OCI-LY7 (cell line): ENCODE data around the gene CRTAP. TPM values are rescaled to one million over a fixed set of nuclear protein-coding genes. Genes with fewer than 3 reads are reported as not detected.
"Not testable (repeated sequence)": the region's sequence is repeated elsewhere in the genome, so short reads cannot be mapped to it uniquely, and the experiment has no call there.

Source experiments
- BruUV-seq: library from RNA; stranded (reverse); fragments of 400-500 nt; replicated peaks from 2 replicates; lab custom pipeline; 2021; lab: Mats Ljungman, UMichigan
- CTCF ChIA-PET: fragments of 300-600 bp; sonication (Branson Sonifier 250); formaldehyde crosslinking; loops from one replicate; lab custom pipeline; 2022; ENCODE audit warnings: antibody characterized with exemption; ENCODE audit not compliant: unreplicated experiment; lab: Charles Lee
- POLR2A ChIA-PET: fragments of 300-600 bp; sonication (Branson Sonifier 250); formaldehyde crosslinking; loops from one replicate; lab custom pipeline; 2022; ENCODE audit warnings: antibody characterized with exemption; lab: Charles Lee
- DNase-seq: peaks from one replicate; pipeline ENCODE4 v3.0.0-alpha.2; 2015; ENCODE audit warnings: low spot score
- H2AFZ ChIP-seq: fragments of 200-600 bp; sonication (generic), shearing (Covaris generic); 2 replicates; pipeline ENCODE4 v1.6.1; 2014; ENCODE audit warnings: mild to moderate bottlenecking, antibody characterized with exemption, low read length, moderate library complexity
- H3K27ac ChIP-seq: fragments of 200-600 bp; sonication (generic); 2 replicates; pipeline ENCODE4 v1.5.1; 2014; ENCODE audit warnings: mixed run types, low read depth, mild to moderate bottlenecking, moderate library complexity, low read length, inconsistent platforms; ENCODE audit not compliant: poor library complexity, severe bottlenecking
- H3K36me3 ChIP-seq: fragments of 200-600 bp; sonication (generic); 2 replicates; pipeline ENCODE4 v1.6.1; 2014; ENCODE audit warnings: mild to moderate bottlenecking, antibody characterized with exemption, low read length, moderate library complexity, mixed read lengths; ENCODE audit not compliant: insufficient read depth
- H3K4me1 ChIP-seq: fragments of 200-600 bp; sonication (generic); 2 replicates; pipeline ENCODE4 v1.5.1; 2014; ENCODE audit warnings: mild to moderate bottlenecking, low read length; ENCODE audit not compliant: insufficient read depth, poor library complexity, severe bottlenecking
- H3K4me2 ChIP-seq: fragments of 200-600 bp; sonication (generic); 2 replicates; pipeline ENCODE4 v1.6.1; 2014; ENCODE audit warnings: mild to moderate bottlenecking, low read length
- H3K4me3 ChIP-seq: fragments of 200-600 bp; sonication (generic); 2 replicates; pipeline ENCODE4 v1.5.1; 2014; ENCODE audit warnings: mild to moderate bottlenecking, low read depth, low read length; ENCODE audit not compliant: poor library complexity, severe bottlenecking
- H3K79me2 ChIP-seq: fragments of 200-600 bp; sonication (generic); 2 replicates; pipeline ENCODE4 v1.6.1; 2016; ENCODE audit warnings: low read depth, mild to moderate bottlenecking, low read length, moderate library complexity, mixed read lengths; ENCODE audit not compliant: insufficient read depth
- H3K9me2 ChIP-seq: fragments of 200-600 bp; sonication (generic); 2 replicates; pipeline ENCODE4 v1.6.1; 2016; ENCODE audit warnings: mild to moderate bottlenecking, low read length, mixed read lengths; ENCODE audit not compliant: insufficient read depth
- H3K9me3 ChIP-seq: fragments of 200-600 bp; sonication (generic); 2 replicates; pipeline ENCODE4 v1.6.1; 2014; ENCODE audit warnings: mild to moderate bottlenecking, mixed run types, low read length, mixed read lengths
- H4K20me1 ChIP-seq: fragments of 200-600 bp; sonication (generic); 2 replicates; pipeline ENCODE4 v1.6.1; 2014; ENCODE audit warnings: mild to moderate bottlenecking, antibody characterized with exemption, low read length, moderate library complexity, mixed read lengths; ENCODE audit not compliant: insufficient read depth
- EZH2phosphoT487 ChIP-seq: fragments of 200-600 bp; sonication (generic); IDR thresholded peaks from 2 replicates; pipeline ENCODE4 v1.6.1; 2018; ENCODE audit warnings: low read depth, borderline replicate concordance, mild to moderate bottlenecking, mixed run types, antibody characterized with exemption, low read length, moderate library complexity, mixed read lengths
- intact Hi-C: fragments of 100-400 bp; cut with micrococcal nuclease; formaldehyde crosslinking; loops from one replicate; pipeline ENCODE4 v1.10.0; 2022; ENCODE audit not compliant: unreplicated experiment
- total RNA-seq, 2 experiments: library from RNA; depleted of rRNA in 1 of 2; stranded (reverse); fragments of >200 nt in 1 of 2; shearing (Covaris generic) in 1 of 2; gene quantifications; 2 replicates each; pipeline ENCODE4 v1.2.3, GENCODE V29; 2014 to 2022
- TF ChIP-seq, protein P1 (sequence below): fragments of 200-600 bp; sonication (generic); conservative IDR thresholded peaks from 2 replicates; pipeline ENCODE4 v1.5.1; 2014; ENCODE audit warnings: mild to moderate bottlenecking, antibody characterized with exemption, low read length, moderate library complexity, mixed read lengths

The CRTAP gene
- total RNA-seq, 2 experiments from 2014 or later: 19.2 to 53.7 TPM

DNA sequence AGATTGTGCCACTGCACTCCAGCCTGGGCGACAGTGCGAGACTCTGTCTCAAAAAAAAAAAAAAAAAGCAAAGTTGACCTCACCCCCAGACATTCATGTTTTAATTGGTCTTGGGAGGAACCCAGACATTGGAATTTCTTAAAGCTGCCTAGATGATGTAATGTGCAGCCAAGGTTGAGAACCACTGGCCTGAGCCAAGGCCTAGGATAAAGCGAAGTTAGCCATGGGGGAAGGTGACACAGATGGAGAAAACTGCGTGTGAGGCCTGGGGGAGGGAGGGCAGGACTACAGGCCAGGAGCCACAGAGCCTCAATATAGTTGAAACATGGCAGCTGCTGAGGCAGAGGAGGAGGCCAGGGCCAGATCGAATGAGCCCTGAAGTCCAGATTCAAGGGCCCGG, 37.8 kb upstream of the CRTAP start:
- no peaks in the 10 kb centered on the region for H3K79me2 ChIP-seq
- POLR2A ChIA-PET: interaction anchor here (0.7 kb wide), 3 partner anchors 14 to 57 kb away, joined by 3 to 4 read pairs (median 4); no protein-coding TSS in a partner anchor
- intact Hi-C loops: loop anchor here (10.0 kb wide), 1 partner anchor 341 kb away; no protein-coding TSS in a partner anchor

DNA sequence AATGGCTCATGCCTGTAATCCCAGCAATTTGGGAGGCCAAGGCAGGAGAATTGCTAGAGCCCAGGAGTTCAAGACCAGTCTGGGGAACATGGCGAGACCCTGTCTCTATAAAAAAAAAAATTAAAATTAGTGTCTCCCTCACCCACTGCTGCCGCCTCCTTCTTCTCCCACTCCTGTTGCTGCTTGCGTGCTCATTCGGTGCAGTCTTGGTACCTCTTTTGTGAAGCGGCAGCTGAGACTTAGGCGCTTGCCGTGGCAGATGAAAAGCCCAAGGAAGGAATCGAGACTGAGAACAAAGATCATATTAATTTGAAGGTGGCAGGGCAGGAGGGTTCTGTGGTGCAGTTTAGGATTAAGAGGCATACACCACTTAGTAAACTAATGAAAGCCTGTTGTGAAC, 36.9 kb upstream of the CRTAP start:
- Histone ChIP-seq H3K9me2 (no peaks in the 10 kb centered on the region), H4K20me1 (no peaks in the 10 kb centered on the region), H3K4me3 (no peak overlapping the region), H3K4me1 (no peaks in the 10 kb centered on the region), H2AFZ (no peak overlapping the region), H3K36me3 (no peaks in the 10 kb centered on the region), H3K79me2 (no peaks in the 10 kb centered on the region), H3K27ac (no peak overlapping the region), H3K9me3 (no peaks in the 10 kb centered on the region), H3K4me2 (no peak overlapping the region)
- BruUV-seq: no TSS peak
- intact Hi-C loops: loop anchor here (10.0 kb wide), 1 partner anchor 342 kb away; no protein-coding TSS in a partner anchor
- ChIA-PET POLR2A (no interaction called here), CTCF (no interaction called here)
- no peak for DNase-seq
- TF ChIP-seq, protein P1, sequence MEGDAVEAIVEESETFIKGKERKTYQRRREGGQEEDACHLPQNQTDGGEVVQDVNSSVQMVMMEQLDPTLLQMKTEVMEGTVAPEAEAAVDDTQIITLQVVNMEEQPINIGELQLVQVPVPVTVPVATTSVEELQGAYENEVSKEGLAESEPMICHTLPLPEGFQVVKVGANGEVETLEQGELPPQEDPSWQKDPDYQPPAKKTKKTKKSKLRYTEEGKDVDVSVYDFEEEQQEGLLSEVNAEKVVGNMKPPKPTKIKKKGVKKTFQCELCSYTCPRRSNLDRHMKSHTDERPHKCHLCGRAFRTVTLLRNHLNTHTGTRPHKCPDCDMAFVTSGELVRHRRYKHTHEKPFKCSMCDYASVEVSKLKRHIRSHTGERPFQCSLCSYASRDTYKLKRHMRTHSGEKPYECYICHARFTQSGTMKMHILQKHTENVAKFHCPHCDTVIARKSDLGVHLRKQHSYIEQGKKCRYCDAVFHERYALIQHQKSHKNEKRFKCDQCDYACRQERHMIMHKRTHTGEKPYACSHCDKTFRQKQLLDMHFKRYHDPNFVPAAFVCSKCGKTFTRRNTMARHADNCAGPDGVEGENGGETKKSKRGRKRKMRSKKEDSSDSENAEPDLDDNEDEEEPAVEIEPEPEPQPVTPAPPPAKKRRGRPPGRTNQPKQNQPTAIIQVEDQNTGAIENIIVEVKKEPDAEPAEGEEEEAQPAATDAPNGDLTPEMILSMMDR: no peak
- no peak for TF ChIP-seq EZH2phosphoT487

More for the DNA sequence above, 37.8 kb upstream of the CRTAP start:
- no peak overlapping the region for H3K27ac ChIP-seq
- no peak for DNase-seq
- H3K4me1 ChIP-seq: no peaks in the 10 kb centered on the region
- no peak overlapping the region for H2AFZ ChIP-seq
- CTCF ChIA-PET: no interaction called here
- H3K36me3 ChIP-seq: no peaks in the 10 kb centered on the region
- H4K20me1 ChIP-seq: no peaks in the 10 kb centered on the region
- no TSS peak for BruUV-seq
- H3K9me3 ChIP-seq: no peaks in the 10 kb centered on the region
- no peak overlapping the region for H3K4me2 ChIP-seq
- H3K4me3 ChIP-seq: no peak overlapping the region
- no peaks in the 10 kb centered on the region for H3K9me2 ChIP-seq
- TF ChIP-seq, protein P1: no peak
- TF ChIP-seq EZH2phosphoT487: no peak

DNA sequence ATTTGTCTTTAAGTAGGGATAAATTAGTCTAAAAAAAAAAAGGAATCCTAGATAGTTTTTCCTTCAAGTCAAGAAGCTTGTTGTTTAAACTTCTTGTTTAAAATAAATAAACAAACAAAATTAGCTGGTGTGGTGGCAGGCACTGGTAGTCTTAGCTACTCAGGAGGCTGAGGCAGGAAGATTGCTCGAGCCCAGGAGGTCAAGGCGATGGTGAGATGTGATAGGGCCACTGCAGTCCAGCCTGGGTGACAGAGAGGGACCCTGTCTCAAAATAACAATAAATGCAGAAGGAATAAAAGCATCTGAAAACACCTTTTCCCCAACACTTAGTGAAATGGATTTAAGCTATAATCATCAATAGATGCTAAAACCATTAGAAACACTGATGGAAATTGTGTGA, 35.8 kb upstream of the CRTAP start:
- no peaks in the 10 kb centered on the region for H3K9me3 ChIP-seq
- no peak overlapping the region for H3K4me3 ChIP-seq
- POLR2A ChIA-PET: interaction anchor here (0.6 to 1.2 kb wide), 3 partner anchors 9 to 292 kb away, joined by 3 to 4 read pairs (median 3); no protein-coding TSS in a partner anchor
- H3K4me1 ChIP-seq: no peaks in the 10 kb centered on the region
- no peak overlapping the region for H3K27ac ChIP-seq
- no peaks in the 10 kb centered on the region for H3K79me2 ChIP-seq
- no peak for DNase-seq
- no peaks in the 10 kb centered on the region for H4K20me1 ChIP-seq
- CTCF ChIA-PET: no interaction called here
- TF ChIP-seq, protein P1: no peak
- TF ChIP-seq EZH2phosphoT487: no peak
- H3K9me2 ChIP-seq: no peaks in the 10 kb centered on the region
- H3K36me3 ChIP-seq: no peaks in the 10 kb centered on the region
- BruUV-seq: no TSS peak
- intact Hi-C loops: loop anchor here (10.0 kb wide), 1 partner anchor 343 kb away; no protein-coding TSS in a partner anchor
- no peak overlapping the region for H3K4me2 ChIP-seq
- H2AFZ ChIP-seq: no peak overlapping the region

DNA sequence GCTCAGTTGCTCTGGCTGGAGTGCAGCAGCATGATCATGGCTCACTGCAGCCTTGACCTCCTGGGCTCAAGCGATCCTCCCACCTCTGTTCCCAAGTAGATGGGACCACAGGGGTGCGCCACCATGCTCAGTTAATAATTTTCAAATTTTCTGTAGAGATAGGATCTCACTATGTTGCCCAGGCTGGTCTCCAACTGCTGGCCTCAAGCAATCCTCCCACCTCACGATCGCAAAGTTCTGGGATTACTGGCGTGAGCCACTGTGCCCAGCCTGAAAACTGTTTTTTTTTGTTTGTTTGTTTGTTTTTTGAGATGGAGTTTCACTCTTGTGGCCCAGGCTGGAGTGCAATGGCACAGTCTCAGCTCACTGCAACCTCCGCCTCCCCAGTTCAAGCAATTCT, 34.0 kb upstream of the CRTAP start:
- DNase-seq, H3K9me3 ChIP-seq, H3K79me2 ChIP-seq, CTCF ChIA-PET, H3K4me3 ChIP-seq, H3K9me2 ChIP-seq, BruUV-seq, H3K27ac ChIP-seq, H3K36me3 ChIP-seq, H4K20me1 ChIP-seq, H3K4me1 ChIP-seq, H3K4me2 ChIP-seq, H2AFZ ChIP-seq: not testable (repeated sequence)
- intact Hi-C loops: loop anchor here (10.0 kb wide), 1 partner anchor 345 kb away; no protein-coding TSS in a partner anchor
- POLR2A ChIA-PET: interaction anchor here (0.6 to 1.0 kb wide), 2 partner anchors 8 to 15 kb away, joined by 3 to 4 read pairs; no protein-coding TSS in a partner anchor
